NCI-H774 (cell line): Measurements from ENCODE around the gene MAT2B.

Source experiments
- DNase-seq: peaks from one replicate; lab custom pipeline; 2025; lab: John Stamatoyannopoulos, UW

MAT2B gene

GRCh38 chr5:163551156-163551555 lies 45.7 kb downstream of the MAT2B start:
- no peak for DNase-seq

GRCh38 chr5:163552536-163552935 lies 47.1 kb downstream of the MAT2B start:
- no peak for DNase-seq

- DNase-seq: no peak
Measured at GRCh38 chr5:163561339-163561738, 55.9 kb downstream of the MAT2B start.

GRCh38 chr5:163562071-163562470 lies 56.7 kb downstream of the MAT2B start:
- DNase-seq: no peak

- DNase-seq: no peak
Measured at GRCh38 chr5:163563112-163563511, 57.7 kb downstream of the MAT2B start.

- DNase-seq: no peak
Measured at GRCh38 chr5:163563880-163564279, 58.5 kb downstream of the MAT2B start.

- peak; percentile 13 for DNase-seq
Measured at GRCh38 chr5:163564321-163564938, 59.0 kb downstream of the MAT2B start.

- no peak for DNase-seq
Measured at GRCh38 chr5:163565492-163565891, 60.1 kb downstream of the MAT2B start.

GRCh38 chr5:163565931-163566608 lies 60.7 kb downstream of the MAT2B start:
- DNase-seq: no peak

GRCh38 chr5:163566678-163567077 lies 61.3 kb downstream of the MAT2B start:
- no peak for DNase-seq

GRCh38 chr5:163567811-163568210 lies 62.4 kb downstream of the MAT2B start:
- DNase-seq: no peak
